IMR-90 (cell line): ENCODE data around the gene FAM89A. TPM values are rescaled to one million over a fixed set of nuclear protein-coding genes. Genes with fewer than 3 reads are reported as not detected.

Experiments used
- ATAC-seq: fragments of 200-7000 bp; cut with Tn5 transposase; 2 replicates; pipeline ENCODE4 v1.9.1; 2020; ENCODE audit warnings: low read depth, mild to moderate bottlenecking, moderate library complexity
- Bru-seq: library from RNA; stranded (reverse); fragments of 400-500 nt; gene quantifications from one replicate; lab custom pipeline; 2021; lab: Mats Ljungman, UMichigan
- BruChase-seq, 2 experiments: library from RNA; stranded (reverse); fragments of 400-500 nt; gene quantifications; one replicate each; lab custom pipeline; 2021; lab: Mats Ljungman, UMichigan
- BruUV-seq: library from RNA; stranded (reverse); fragments of 400-500 nt; replicated peaks from 2 replicates; lab custom pipeline; 2021; lab: Mats Ljungman, UMichigan
- CTCF ChIA-PET: fragments of 300-600 bp; formaldehyde crosslinking; extraction: SDS; loops from one replicate; lab custom pipeline; 2021; ENCODE audit warnings: antibody characterized with exemption; lab: Yijun Ruan, JAX
- POLR2A ChIA-PET: fragments of 300-600 bp; sonication (Branson Sonifier 250); formaldehyde crosslinking; loops from one replicate; lab custom pipeline; 2022; ENCODE audit warnings: antibody characterized with exemption; ENCODE audit not compliant: unreplicated experiment; lab: Charles Lee
- DNase-seq: peaks from one replicate; pipeline ENCODE4 v3.0.0; 2013
- H2AFZ ChIP-seq: replicated peaks from 2 replicates; pipeline ENCODE3; 2013; ENCODE audit warnings: low read length, mild to moderate bottlenecking; ENCODE audit not compliant: poor library complexity
- H2AK5ac ChIP-seq: 2 replicates; pipeline ENCODE4 v1.6.1; 2013; ENCODE audit warnings: low read depth, low read length, inconsistent platforms
- H2AK9ac ChIP-seq: replicated peaks from 2 replicates; pipeline ENCODE3; 2013; ENCODE audit warnings: mild to moderate bottlenecking, low read depth, low read length, moderate library complexity; ENCODE audit not compliant: poor library complexity
- H2BK120ac ChIP-seq: 2 replicates; pipeline ENCODE4 v1.6.1; 2013; ENCODE audit warnings: low read depth, low read length, inconsistent platforms
- H2BK15ac ChIP-seq: 3 replicates; pipeline ENCODE4 v1.6.1; 2013; ENCODE audit warnings: low read depth, low read length, inconsistent platforms
- H2BK20ac ChIP-seq: 2 replicates; pipeline ENCODE4 v1.6.1; 2013; ENCODE audit warnings: low read depth, mild to moderate bottlenecking, inconsistent platforms, low read length, moderate library complexity
- H2BK5ac ChIP-seq: 2 replicates; pipeline ENCODE4 v1.6.1; 2013; ENCODE audit warnings: mild to moderate bottlenecking, low read depth, low read length, inconsistent platforms; ENCODE audit not compliant: poor library complexity, severe bottlenecking
- H3K14ac ChIP-seq: replicated peaks from 2 replicates; pipeline ENCODE4 v1.6.1; 2013; ENCODE audit warnings: low read depth, low read length, inconsistent platforms
- H3K18ac ChIP-seq: 2 replicates; pipeline ENCODE4 v1.6.1; 2013; ENCODE audit warnings: low read depth, low read length, control low read depth
- H3K23ac ChIP-seq: 2 replicates; pipeline ENCODE4 v1.6.1; 2013; ENCODE audit warnings: low read depth, low read length, inconsistent platforms
- H3K27ac ChIP-seq: 2 replicates; pipeline ENCODE4 v1.5.1; 2013; ENCODE audit warnings: mild to moderate bottlenecking, control low read depth, low read length; ENCODE audit not compliant: insufficient read depth
- H3K27me3 ChIP-seq: 2 replicates; pipeline ENCODE4 v1.6.1; 2013; ENCODE audit warnings: low read length; ENCODE audit not compliant: control insufficient read depth, insufficient read depth
- H3K36me3 ChIP-seq: 2 replicates; pipeline ENCODE4 v1.6.1; 2013; ENCODE audit warnings: low read length, mixed read lengths; ENCODE audit not compliant: control insufficient read depth, insufficient read depth
- H3K4ac ChIP-seq: 2 replicates; pipeline ENCODE4 v1.6.1; 2013; ENCODE audit warnings: low read depth, low read length, inconsistent platforms
- H3K4me1 ChIP-seq: 2 replicates; pipeline ENCODE4 v1.6.1; 2013; ENCODE audit warnings: low read length, mixed read lengths; ENCODE audit not compliant: control insufficient read depth, insufficient read depth
- H3K4me2 ChIP-seq: 2 replicates; pipeline ENCODE4 v1.6.1; 2013; ENCODE audit warnings: low read depth, mild to moderate bottlenecking, control low read depth, low read length, moderate library complexity
- H3K4me3 ChIP-seq: 2 replicates; pipeline ENCODE4 v1.5.1; 2013; ENCODE audit warnings: low read depth, mild to moderate bottlenecking, control low read depth, low read length, moderate library complexity; ENCODE audit not compliant: insufficient read depth
- H3K56ac ChIP-seq: 2 replicates; pipeline ENCODE4 v1.6.1; 2013; ENCODE audit warnings: low read length, inconsistent platforms; ENCODE audit not compliant: insufficient read depth; ENCODE audit errors: extremely low read depth
- H3K79me1 ChIP-seq, 2 experiments: 2 replicates each; pipeline ENCODE4 v1.6.1; 2013; ENCODE audit warnings: low read length in 2 of 2, inconsistent platforms in 1 of 2, low read depth in 1 of 2
- H3K9ac ChIP-seq: 2 replicates; pipeline ENCODE4 v1.6.1; 2013; ENCODE audit warnings: low read depth, low read length, control low read depth
- H3K9me1 ChIP-seq: 2 replicates; pipeline ENCODE4 v1.6.1; 2013; ENCODE audit warnings: low read length, inconsistent platforms; ENCODE audit not compliant: insufficient read depth
- H3K9me3 ChIP-seq: 2 replicates; pipeline ENCODE4 v1.6.1; 2013; ENCODE audit warnings: low read length; ENCODE audit not compliant: control insufficient read depth, insufficient read depth
- H4K20me1 ChIP-seq: 2 replicates; pipeline ENCODE4 v1.6.1; 2013; ENCODE audit warnings: low read length, inconsistent platforms; ENCODE audit not compliant: insufficient read depth
- H4K5ac ChIP-seq: 2 replicates; pipeline ENCODE4 v1.6.1; 2013; ENCODE audit warnings: mild to moderate bottlenecking, low read depth, low read length, control low read depth
- H4K8ac ChIP-seq, 2 experiments: 2 replicates each; pipeline ENCODE4 v1.6.1; 2013; ENCODE audit warnings: low read depth in 2 of 2, low read length in 2 of 2, control low read depth in 1 of 2, inconsistent platforms in 1 of 2
- H4K91ac ChIP-seq: 2 replicates; pipeline ENCODE4 v1.6.1; 2013; ENCODE audit warnings: low read depth, low read length, inconsistent platforms; ENCODE audit not compliant: insufficient read depth
- BHLHE40 ChIP-seq: fragments of 150-350 bp; IDR thresholded peaks from 2 replicates; pipeline ENCODE4 v1.6.1; 2016; ENCODE audit warnings: mild to moderate bottlenecking, low read depth, low read length
- CEBPB ChIP-seq: IDR thresholded peaks from 2 replicates; pipeline ENCODE4 v1.6.1; 2012; ENCODE audit warnings: low read depth, low read length, improper control_type of control experiment
- CTCF ChIP-seq: conservative IDR thresholded peaks from 2 replicates; pipeline ENCODE4 v1.5.1; 2012; ENCODE audit warnings: mild to moderate bottlenecking, low read depth, low read length, improper control_type of control experiment
- FOS ChIP-seq: fragments of 150-350 bp; IDR thresholded peaks from 2 replicates; pipeline ENCODE4 v1.6.1; 2016; ENCODE audit warnings: low read depth, low read length
- MAFK ChIP-seq: IDR thresholded peaks from 2 replicates; pipeline ENCODE4 v1.6.1; 2012; ENCODE audit warnings: low read depth, low read length, improper control_type of control experiment
- MAZ ChIP-seq: IDR thresholded peaks from 2 replicates; pipeline ENCODE4 v1.6.1; 2012; ENCODE audit warnings: low read depth, mild to moderate bottlenecking, low read length, improper control_type of control experiment, moderate library complexity, borderline replicate concordance
- MXI1 ChIP-seq: IDR thresholded peaks from 2 replicates; pipeline ENCODE4 v1.6.1; 2012; ENCODE audit warnings: low read depth, mild to moderate bottlenecking, low read length, moderate library complexity, borderline replicate concordance
- NFE2L2 ChIP-seq: fragments of 150-350 bp; IDR thresholded peaks from 2 replicates; pipeline ENCODE4 v1.6.1; 2016; ENCODE audit warnings: low read depth, mild to moderate bottlenecking, low read length
- RAD21 ChIP-seq: IDR thresholded peaks from 2 replicates; pipeline ENCODE4 v1.6.1; 2012; ENCODE audit warnings: low read length, improper control_type of control experiment
- RFX5 ChIP-seq: IDR thresholded peaks from 2 replicates; pipeline ENCODE4 v1.8.0; 2012; ENCODE audit warnings: low read depth, mild to moderate bottlenecking, low read length, moderate library complexity
- USF2 ChIP-seq: fragments of 150-350 bp; IDR thresholded peaks from 2 replicates; pipeline ENCODE4 v1.6.1; 2017; ENCODE audit warnings: mild to moderate bottlenecking, antibody characterized with exemption, low read length, low read depth
- WGBS, 2 experiments: methylation state at CpG; one replicate each; pipeline versions ENCODE4 v1.1.5 to v1.1.7; 2013; ENCODE audit warnings: missing lambda C conversion rate in 2 of 2; ENCODE audit not compliant: insufficient read length in 1 of 2; ENCODE audit errors: extremely low coverage in 2 of 2; 5-methylcytosine and 5-hydroxymethylcytosine counted together
- dilution Hi-C: fragments of 300-500 bp; cut with HindIII; formaldehyde crosslinking; loops from one replicate; pipeline ENCODE4 v1.14.3; 2018; ENCODE audit warnings: low sequenced_read_pairs; ENCODE audit not compliant: unreplicated experiment
- in situ Hi-C: fragments of 300-500 bp; cut with MboI; formaldehyde crosslinking; loops from 3 replicates; pipeline ENCODE4 v1.14.3; 2019; ENCODE audit warnings: low sequenced_read_pairs, inconsistent platforms, mixed read lengths
- intact Hi-C: fragments of 100-400 bp; cut with micrococcal nuclease; formaldehyde crosslinking; loops from 2 replicates; pipeline ENCODE4 v1.10.0; 2022
- long read RNA-seq: library from polyadenylated mRNA; unstranded; transcript quantifications from one replicate; pipeline ENCODE4 v2.0.0, GENCODE V29; 2021; ENCODE audit not compliant: unreplicated experiment
- polyA plus RNA-seq, 3 experiments: library from polyadenylated mRNA; depleted of rRNA; stranded (reverse); fragments of >200 nt; gene quantifications; 2 replicates each; pipeline ENCODE4 v1.2.3, GENCODE V29; 2012; ENCODE audit warnings: low replicate concordance in 1 of 3
- total RNA-seq: library from RNA; depleted of rRNA; stranded (reverse); fragments of >200 nt; gene quantifications from 2 replicates; pipeline ENCODE4 v1.2.3, GENCODE V29; 2012; rRNA removed

Gene FAM89A
- total RNA-seq (6.8 and 7.5 TPM in 2 replicates), polyA plus RNA-seq (2012; rRNA removed) (8.1 and 8.5 TPM in 2 replicates), Bru-seq, nascent RNA (percentile 70 among the genes with signal in this experiment), BruChase-seq, experiment 1, labeled RNA remaining after a 6-hour chase (percentile 63 among the genes with signal in this experiment), BruChase-seq, experiment 2, labeled RNA remaining after a 2-hour chase (percentile 63 among the genes with signal in this experiment)
- 2.4 and 7.1 TPM in 2 replicates for polyA plus RNA-seq (2012; cell fraction: cytosol; rRNA removed)
- polyA plus RNA-seq (2012; cell fraction: nucleus; rRNA removed; ENCODE audit: low replicate concordance) = 2.6 and 3.9 TPM in 2 replicates
- long read RNA-seq, transcript FAM89A-201 (2 exons, 1,495 nt) = major isoform, 19 of 19 reads
- long read RNA-seq, partial matches to known transcripts = 0 of 19 reads
- long read RNA-seq, other reads (novel, unspliced or antisense) = 0 of 19 reads

- peak within 1 kb of the TSS; percentile 6; the same call in 1 of the 2 replicates for H3K18ac ChIP-seq
- H3K4me3 ChIP-seq = peak within 1 kb of the TSS; percentile 74
- no peak within 1 kb of the TSS; the same call in 1 of the 2 replicates for H3K56ac ChIP-seq
- TF ChIP-seq CTCF (no peak), MXI1 (no peak), USF2 (no peak), MAFK (no peak), BHLHE40 (no peak), RFX5 (no peak), RAD21 (no peak), FOS (no peak), MAZ (no peak), NFE2L2 (no peak), CEBPB (no peak)
- peaks cover 7% of the 10 kb centered on the region for H3K9me3 ChIP-seq
- 4% methylated on average over 17 of the region's 82 CpGs; no CpG with 5 or more reads in 1 of the 2 experiments for WGBS, 2 experiments
- H3K4ac ChIP-seq = peak within 1 kb of the TSS; percentile 3; the same call in 1 of the 2 replicates
- in situ Hi-C loops (no loop called here), intact Hi-C loops (loop anchor here (5.0 kb wide), 1 partner anchor 173 kb away; the partner anchor contains the start of gene C1orf198), dilution Hi-C loops (no loop called here)
- no peaks in the 10 kb centered on the region for H3K9me1 ChIP-seq
- H2BK5ac ChIP-seq = no peak within 1 kb of the TSS
- ATAC-seq = peak; percentile 87
- ChIA-PET POLR2A (no interaction called here), CTCF (no interaction called here)
- peaks cover 4% of the 10 kb centered on the region in 2 experiments; a peak in 2 of 4 replicates for H3K79me1 ChIP-seq
- H4K20me1 ChIP-seq = no peaks in the 10 kb centered on the region
- H3K9ac ChIP-seq = peak within 1 kb of the TSS; percentile 59
- H4K5ac ChIP-seq = no peak within 1 kb of the TSS
- peak within 1 kb of the TSS; percentile 72 for H3K23ac ChIP-seq
- H3K14ac ChIP-seq = peak within 1 kb of the TSS; percentile 48; the same call in 1 of the 2 replicates
- no peak within 1 kb of the TSS for H2BK120ac ChIP-seq
- peaks cover 7% of the 10 kb centered on the region; the same call in 1 of the 2 replicates for H3K27me3 ChIP-seq
- no peak within 1 kb of the TSS for H2BK15ac ChIP-seq
- H4K91ac ChIP-seq = no peak within 1 kb of the TSS
- peak within 1 kb of the TSS; percentile 93 for H2AFZ ChIP-seq
- no peak within 1 kb of the TSS for H2BK20ac ChIP-seq
- peak within 1 kb of the TSS; percentile 88 for H3K4me2 ChIP-seq
- DNase-seq = no peak
- peaks cover 7% of the 10 kb centered on the region; the same call in 1 of the 2 replicates for H3K4me1 ChIP-seq
- no peaks in the 10 kb centered on the region for H3K36me3 ChIP-seq
- H4K8ac ChIP-seq = peak within 1 kb of the TSS in 1 of 2 experiments; percentile 2; a peak in 2 of 4 replicates
- H2AK5ac ChIP-seq = no peak within 1 kb of the TSS
- BruUV-seq = no TSS peak
- peak within 1 kb of the TSS; percentile 47 for H2AK9ac ChIP-seq
- peak within 1 kb of the TSS; percentile 11; the same call in 1 of the 2 replicates for H3K27ac ChIP-seq
Observed at GRCh38 chr1:231040019-231040799, at the start of gene FAM89A. Gene FAM89A (minus strand): TSS chr1:231040254. CDS start chr1:231040211, 43 bp downstream.
